GM19372 (cell line): ENCODE results near the gene C1QTNF1.
"Not testable (repeated sequence)": the region's sequence is repeated elsewhere in the genome, so short reads cannot be mapped to it uniquely, and the experiment has no call there.

ENCODE experiments used
- ATAC-seq: cut with Tn5 transposase; IDR thresholded peaks from one replicate; pipeline ENCODE4 v1.9.1; 2021; ENCODE audit warnings: mild to moderate bottlenecking, low read depth, moderate library complexity; ENCODE audit not compliant: unreplicated experiment

C1QTNF1 gene

DNA sequence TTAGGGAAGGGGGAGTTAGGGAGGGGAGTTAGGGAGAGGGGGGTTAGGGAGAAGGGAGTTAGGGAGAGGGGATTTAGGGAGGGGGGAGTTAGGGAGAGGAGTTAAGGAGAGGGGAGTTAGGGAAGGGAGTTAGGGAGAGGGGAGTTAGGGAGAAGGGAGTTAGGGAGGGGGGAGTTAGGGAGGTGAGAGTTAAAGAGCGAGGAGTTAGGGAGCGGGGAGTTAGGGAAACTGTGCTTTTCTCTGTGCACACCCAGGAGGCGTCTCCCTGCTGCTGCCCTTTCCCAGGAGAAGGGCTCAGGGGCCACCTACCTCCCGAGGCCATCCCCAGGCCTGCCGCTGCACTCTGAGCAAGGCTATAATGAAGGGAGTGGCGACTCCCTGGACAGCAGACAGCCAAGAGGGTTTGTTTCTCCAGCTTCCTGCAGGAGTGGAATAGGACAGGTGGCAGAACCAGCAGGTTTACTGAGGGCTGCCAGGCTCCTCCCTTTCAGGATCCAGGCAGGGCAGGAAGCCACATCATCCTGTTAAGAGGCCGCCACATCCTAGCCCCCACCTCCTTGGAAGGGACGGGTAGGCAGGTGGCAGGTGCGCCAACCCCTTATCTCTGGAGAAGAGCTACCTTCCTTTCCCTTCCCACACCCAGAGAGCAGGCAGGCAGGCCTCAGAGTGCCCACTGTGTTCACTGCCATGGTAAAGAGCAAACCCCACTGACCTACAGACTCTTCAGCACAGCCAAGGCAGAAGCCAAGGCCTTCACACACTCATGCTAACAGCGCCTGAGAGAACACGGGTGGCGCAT, 18.7 kb upstream of the C1QTNF1 start:
- ATAC-seq = no peak

DNA sequence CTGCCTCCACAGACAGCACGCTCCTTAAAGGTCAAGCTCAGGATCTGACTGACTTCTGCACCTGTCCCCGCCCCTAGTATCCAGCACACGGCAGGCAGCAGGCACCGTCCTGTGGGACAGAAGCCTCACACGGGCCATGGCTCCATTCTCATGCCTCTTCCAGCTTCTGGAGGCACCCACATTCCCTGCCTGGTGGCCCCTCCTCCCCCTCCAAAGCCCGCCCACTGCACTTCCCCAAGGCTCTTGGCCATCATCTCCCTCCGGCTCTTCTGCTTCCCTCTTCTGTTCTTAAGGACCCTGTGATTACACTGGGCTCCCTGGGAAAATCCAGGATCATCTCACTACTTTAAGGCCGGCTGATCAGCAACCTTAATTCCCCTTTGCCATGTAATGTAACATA, 17.9 kb upstream of the C1QTNF1 start:
- ATAC-seq = no peak

DNA sequence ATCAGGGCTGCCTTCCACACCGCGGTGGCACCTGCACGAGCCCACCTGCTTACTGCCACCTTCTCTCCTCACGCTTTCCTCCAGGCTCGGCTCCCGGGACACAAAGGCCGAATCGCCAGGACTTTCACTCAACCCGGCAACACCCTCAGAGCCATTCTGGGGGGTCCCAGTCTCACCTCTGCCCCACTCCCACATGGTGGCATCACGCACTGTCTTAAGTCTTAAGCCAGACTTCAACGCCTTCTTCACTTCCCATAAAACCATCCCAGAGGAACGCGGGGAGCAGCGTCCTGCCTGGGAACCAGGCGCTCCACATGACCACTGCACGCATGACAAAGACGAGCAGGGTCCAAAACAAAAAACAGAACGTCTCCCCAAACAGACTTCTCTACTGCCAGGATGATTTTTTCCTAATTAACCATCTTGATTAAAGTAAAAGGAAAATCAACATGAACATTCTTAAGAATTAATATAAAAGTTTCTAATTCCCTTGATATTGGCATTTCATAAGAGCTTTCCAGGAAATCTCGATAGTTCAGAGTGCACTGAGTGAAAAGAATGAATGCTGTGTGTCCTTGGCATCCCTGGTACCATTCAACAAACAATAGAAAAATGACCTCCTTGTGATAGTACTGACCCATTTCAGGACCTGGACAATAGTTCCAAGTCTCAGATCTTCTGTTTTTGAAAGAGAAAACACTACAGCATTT, 17.0 kb upstream of the C1QTNF1 start:
- ATAC-seq = no peak

DNA sequence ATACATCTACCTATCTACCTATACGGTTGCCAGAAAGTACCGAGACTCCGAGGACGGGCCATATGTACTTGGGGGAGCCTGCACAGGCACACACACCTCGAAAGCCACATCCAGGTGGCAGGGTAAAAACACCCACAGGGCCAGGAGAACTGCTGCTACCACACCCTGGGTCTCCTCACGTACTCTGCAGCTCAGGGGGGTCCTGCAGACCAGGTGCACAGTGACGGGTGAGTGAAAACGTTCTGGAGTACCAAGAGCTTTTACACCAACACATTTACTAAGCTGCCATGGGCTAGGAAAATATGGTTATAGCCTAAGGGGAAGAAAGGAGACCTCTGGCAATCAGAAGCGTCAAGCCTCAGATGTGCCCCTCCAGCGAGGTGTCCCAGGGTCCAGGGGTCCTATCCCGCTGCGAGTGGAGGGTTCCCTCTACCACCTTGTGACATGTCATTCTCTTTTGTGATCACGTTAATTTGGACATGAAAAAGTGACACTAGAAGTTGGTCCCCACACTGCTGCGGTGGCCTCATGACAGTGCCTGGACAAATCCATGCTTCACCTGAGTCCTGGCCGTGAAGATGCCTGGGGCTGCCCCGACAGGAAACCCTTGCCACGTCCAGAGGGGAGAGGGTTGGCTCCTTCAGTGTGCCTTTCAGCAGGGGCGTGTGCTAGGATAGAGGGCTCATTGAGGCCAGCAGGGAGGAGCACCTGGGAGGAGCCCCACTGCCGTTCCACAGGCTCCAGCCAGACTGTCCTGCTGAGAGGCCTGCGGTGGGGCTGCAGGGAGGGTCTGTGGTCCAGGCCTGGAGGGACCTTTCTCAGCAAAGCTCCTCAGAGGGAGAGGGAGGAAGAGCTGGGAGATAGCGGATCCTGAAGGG, 16.2 kb upstream of the C1QTNF1 start:
- ATAC-seq = no peak

DNA sequence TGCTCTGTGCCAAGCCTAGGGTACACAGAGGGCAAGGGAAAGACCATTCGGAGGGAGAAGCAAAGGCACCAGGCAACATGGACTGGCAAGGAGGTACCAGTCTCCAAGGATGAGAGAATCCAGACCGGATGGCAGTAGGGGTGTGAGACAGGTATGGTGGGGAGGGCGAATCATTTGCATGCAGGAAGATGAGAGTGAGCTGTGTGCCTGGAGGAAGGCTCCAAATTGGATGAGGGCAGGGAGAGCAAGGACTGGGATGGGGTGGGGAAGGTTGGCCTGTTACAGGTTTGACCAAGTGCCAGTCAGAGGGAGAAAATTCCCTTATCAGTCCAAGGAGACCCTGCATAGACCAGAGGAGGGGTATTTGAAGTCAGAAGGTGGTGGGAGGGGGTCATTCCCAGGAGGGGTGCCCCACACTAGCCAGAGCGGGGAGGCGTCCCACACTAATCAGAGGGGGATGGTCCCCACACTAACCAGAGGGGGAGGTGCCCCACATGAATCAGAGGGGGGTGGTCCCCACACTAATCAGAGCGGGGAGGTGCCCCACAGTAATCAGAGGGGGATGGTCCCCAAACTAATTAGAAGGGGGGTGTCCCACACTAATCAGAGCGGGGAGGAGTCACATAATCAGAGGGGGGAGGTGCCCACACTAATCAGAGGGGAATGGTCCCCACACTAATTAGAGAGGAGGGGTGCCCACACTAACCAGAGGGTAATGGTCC, 15.1 kb upstream of the C1QTNF1 start:
- no peak for ATAC-seq

DNA sequence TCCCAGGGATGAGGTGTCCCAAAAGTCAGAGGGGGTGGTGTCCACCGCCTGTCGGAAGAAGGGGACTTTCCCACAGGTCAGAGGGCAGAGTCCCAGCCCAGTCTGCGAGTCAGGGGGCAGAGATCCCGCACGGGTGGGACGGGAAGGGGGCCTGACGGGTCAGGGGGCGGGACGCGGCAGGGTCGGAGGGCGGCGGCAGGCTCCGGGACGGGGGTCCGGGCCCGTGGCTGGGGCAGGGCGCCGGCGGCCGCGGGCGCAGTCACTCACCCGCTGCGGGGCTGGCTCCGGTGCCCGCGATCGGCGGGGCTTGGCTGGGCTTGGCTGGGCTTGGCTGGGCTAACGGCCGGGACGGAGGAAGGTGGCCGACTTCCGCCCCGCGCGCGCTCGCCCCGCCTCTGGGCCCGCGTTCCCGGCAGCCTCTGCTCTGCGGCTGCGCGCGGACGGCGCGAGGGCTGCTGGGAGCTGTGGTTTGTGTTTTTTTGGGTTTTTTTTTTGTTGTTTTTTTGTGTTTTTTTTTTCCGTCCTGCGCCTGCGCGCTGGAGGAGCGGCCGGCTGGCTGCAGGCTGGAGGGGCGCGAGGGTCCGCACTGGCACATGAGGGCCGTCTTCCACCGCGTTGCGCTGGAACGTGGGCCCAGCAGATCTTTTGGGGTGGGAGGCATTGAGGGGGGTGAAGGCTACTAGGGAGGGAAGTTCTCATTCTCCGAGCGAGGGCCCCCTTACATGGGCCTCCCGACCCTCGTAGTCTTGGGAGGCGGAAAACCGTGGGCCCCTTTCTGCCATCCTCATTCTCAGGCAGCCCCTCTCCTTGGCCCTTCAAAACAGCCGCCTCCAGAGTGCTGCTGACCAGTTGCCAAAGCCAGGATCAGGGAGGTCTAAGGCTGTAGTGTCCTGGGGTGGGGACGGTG, 14.3 kb upstream of the C1QTNF1 start, which contains the start of gene CANT1:
CANT1 (minus strand) TSS at position 368 of the 907 bp plus-strand sequence. CDS start 12,142 bp downstream, outside the sequence.
- peak; percentile 98 for ATAC-seq

DNA sequence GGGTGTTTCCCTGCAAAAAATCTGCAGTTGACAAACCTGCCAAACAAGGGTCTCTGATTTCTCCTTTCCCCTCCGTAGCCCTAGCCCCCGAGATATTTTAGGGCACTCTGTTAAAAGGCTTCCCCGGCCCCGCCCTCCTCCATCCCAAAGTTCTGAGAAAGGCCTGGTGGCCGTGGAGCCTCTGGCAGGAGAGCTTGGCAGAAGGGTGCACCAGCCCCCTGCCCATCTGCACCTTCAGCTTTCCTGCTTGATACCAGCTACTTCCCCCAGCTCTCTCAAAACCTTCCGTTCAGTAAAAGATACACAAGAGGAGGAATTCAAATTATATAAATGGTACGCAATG, 13.7 kb upstream of the C1QTNF1 start:
- ATAC-seq = no peak

DNA sequence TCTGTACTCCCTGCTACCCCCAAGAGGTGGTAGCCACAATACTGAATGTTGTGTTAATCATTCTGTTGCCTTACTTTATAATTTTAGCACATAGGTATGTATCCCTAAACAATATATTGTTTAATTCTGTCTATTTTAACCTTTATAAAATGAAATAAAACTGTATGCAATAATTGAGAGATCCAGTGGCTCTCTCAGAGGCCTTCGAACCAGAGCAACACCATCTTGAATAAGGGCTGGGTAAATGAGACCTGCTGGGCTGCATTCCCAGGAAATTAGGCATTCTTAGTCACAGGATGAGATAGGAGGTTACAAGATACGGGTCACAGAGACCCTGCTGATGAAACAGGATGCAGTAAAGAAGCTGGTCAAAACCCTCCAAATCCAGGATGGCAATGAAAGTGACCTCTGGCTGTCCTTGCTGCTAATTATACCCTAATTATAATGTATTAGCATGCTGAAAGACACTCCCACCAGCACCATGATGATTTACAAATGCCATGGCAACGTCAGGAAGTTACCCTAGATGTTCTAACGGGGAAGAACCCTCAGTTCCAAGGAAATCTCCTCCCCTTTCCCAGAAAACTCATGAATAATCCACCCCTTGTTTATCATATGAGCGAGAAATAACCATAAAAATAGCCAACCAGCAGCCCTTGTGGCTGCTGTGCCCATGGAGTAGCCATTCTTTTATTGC, 12.4 kb upstream of the C1QTNF1 start:
- ATAC-seq = no peak

DNA sequence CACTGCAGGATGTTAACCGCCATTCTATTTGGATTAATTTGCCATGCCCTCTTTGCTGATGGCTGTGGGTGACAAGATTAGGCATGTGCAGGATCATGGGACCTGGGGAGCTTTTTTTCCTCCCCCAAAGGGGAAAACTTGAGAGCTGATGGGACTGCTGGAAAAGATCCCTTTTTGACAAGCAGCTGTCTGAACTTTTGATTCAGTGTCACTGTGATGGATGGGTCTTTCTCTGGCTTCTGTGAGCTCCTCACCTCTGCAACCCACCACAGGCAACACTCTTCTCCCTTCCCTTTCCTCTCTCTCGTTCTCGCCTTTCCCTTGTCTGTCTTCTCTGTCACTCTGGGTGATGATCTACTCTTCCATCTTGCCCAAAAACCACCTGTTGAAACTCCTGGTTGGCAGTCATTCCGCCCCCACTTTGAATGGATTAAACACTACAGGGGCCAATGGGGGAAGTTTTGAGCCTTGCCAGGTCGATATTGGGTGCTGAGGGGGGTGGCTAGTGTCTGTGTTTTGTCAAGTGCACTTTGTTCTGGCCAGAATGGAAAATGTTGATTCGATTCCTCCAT, 11.3 kb upstream of the C1QTNF1 start:
- ATAC-seq = no peak

DNA sequence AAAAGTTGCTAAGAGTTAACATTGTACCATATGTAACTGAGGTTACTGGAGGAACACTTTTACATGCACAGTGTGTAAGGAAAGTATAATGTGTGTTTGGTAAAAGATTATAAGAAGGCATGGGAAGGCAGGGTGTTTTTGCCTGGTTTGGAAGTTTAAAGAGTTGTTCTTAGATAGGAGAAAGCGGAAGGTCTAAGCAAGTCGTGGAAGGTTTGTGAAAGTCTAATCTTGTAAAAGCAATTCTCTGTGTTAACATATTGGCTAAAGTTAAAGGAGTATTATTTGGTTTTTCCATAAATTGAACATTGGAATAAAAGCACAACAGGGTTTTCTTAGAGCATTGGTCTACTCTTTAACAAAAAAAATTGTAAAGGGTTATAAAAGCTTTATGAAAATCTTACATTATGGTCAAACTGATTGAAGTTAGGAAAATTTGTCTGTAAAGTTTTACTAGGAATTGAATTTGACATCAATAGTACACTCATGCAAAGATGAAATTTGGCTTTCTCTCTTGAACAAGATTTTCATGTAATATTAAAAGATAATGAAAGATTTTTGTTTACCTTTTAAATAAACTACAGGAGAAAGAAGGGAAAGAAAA, 9.7 kb upstream of the C1QTNF1 start:
- no peak for ATAC-seq

DNA sequence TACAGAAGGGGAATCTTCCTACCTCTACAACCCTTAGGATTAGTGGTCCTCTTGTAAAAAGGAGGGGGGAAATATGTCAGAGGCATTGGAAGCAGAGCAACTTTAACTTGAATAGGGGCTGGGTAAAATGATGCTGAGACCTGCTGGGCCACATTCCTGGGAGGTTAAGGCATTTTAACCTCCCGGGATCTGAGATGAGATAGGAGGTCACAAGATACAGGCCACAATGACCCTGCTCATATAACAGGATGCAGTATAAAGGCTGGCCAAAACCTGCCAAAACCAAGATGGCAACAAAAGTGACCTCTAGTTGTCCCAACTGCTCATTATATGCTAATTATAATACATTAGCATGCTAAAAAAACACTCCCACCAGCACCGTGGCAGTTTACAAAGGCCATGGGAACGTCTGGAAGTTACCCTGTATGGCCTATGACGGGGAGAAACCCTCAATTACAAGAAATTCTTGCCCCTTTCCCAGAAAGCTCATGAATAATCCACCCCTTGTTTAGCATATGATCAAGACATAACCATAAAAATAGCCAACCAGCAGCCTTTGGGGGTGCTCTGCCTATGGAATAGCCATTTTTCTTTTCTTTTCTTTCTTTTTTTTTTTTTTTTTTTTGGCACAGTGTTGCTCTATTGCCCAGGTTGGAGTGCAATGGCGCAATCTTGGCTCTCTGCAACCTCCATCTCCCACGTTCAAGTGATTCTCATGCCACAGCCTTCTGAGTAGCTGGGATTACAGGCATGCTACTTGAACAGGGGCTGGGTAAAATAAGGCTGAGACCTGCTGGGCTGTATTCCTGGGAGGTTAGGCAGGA, 6.2 kb upstream of the C1QTNF1 start:
- ATAC-seq = no peak

DNA sequence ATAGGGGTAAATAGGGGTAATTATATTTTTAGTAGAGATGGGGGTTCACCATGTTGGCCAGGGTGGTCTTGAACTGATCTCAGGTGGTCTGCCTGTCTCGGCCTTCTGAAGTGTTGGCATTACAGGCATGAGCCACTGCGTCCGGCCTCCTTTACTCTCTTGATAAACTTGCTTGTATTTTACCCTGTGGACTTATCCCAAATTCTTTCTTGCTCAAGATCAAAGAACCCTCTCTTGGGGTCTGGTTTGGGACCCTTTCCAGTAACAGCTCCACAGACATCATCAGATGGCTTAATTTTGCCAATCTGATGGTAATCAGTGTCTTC, 5.6 kb upstream of the C1QTNF1 start:
- no peak for ATAC-seq

DNA sequence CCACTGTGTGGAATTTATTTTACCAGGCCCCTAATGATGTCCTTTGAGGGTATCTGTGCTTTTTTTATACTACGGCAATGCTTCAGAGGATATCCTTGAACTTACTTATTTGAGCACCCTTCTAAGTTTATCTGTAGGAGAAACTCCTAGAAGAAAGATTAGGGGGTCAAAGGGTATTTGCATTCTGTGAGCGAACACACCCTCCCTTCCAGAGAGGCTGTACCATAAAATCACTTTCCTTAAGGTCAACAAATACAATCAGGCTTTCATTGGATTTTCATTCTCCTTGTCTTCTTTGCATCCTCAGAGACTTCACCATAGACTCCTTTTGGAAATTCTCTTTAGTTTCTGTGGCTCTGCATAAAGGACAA, 4.7 kb upstream of the C1QTNF1 start:
- no peak for ATAC-seq

DNA sequence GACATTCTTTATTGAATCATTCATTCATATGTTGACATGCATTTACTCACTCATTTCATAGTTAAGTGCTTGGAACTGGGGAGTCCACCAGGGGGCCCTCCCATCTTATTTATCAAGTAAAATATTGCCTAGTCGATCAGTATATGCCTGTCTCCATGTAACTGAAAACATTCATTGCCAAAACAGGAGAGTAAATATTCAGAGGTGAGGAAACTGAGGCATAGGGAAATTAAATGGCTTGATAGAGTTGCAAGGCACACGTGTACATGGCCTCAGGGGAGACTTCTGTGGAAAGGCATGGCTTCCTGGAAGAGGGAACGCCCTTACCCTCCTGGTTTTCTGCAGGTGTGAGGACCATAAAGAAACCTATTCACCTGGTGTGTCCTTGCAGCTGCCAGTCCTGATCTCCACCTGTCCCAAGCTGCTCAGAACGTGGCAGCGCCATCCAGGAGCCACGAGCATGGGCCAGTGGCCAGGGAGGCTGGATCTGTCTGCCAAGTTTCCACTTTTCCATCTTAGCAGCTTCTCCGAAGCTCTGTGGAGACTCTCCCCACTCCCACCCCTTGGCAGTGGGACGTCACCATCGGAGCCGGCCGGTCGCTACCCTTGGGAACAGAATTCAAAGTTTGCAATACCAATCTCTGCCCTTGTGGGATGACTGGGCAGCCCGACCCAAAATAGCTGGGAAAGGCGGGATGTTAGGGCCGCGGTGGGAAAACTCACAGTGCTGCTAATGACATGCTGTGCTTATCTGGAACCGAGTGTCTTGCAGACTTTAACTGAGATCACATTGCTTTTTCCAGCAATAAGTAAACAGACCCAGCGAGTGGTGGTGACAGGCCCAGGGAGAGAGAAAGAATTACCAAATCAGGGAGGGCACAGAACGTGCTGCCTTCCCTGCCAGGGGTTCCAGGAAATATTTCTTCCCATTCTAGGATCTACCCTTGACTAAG, 4.1 kb upstream of the C1QTNF1 start:
- no peak for ATAC-seq

DNA sequence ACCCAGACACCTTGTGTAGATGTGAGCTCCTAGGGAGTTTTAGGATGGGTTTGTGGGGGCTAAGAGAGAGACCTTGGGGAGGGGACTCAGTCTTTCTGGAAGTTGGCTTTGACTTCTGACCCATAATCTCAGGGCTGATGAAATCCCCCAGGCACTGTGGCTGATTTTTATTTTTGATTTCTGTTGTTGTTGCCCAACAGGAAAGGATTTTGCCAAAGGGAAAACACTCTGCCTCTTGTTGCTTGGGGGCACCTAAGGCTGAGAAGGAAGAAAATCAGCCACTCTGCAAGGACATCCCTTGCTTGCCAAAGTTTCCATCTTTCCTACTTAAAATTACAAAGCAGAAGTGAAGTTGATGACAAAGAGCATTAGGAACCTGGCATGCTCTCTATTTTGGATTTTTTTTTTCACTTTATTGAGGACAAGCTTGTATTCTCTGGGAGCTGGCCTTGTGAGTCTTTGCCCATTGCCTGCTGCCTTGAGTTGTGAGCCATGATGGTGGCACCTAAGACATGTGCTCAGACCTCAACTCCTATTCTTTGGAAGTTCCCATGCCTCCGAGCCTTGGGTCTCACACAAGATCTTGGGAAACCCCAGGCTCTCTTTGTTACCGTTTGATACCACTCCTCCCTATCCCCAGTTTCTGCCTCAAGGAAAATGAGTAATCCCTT, 3.2 kb upstream of the C1QTNF1 start:
- no peak for ATAC-seq

DNA sequence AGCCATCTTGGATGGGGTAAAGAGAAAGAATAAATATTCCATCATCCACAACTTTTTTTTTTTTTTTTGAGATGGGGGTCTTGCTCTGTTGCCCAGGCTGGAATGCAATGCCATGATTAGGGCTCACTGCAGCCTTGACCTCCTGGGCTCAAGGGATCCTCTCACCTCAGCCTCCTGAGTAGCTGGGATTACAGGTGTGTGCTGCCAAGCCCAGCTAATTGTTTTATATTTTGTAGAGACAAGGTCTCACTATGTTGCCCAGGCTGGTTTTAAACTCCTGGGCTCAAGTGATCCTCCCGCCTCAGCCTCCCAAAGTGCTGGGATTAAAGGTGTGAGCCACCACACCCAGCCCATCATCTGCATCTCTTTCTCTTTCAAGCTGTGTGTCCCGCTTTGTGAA, 2.0 kb upstream of the C1QTNF1 start:
- ATAC-seq = not testable (repeated sequence)
